ENCODE measurements around the gene TMEM186.

GRCh38 chr16:8846401-8846932 lies 49.0 kb upstream of the TMEM186 start:
- TF ChIP-seq, protein P1, sequence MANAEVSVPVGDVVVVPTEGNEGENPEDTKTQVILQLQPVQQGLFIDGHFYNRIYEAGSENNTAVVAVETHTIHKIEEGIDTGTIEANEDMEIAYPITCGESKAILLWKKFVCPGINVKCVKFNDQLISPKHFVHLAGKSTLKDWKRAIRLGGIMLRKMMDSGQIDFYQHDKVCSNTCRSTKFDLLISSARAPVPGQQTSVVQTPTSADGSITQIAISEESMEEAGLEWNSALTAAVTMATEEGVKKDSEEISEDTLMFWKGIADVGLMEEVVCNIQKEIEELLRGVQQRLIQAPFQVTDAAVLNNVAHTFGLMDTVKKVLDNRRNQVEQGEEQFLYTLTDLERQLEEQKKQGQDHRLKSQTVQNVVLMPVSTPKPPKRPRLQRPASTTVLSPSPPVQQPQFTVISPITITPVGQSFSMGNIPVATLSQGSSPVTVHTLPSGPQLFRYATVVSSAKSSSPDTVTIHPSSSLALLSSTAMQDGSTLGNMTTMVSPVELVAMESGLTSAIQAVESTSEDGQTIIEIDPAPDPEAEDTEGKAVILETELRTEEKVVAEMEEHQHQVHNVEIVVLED (CRISPR knock-in tag; IDR thresholded peaks at IDR 0.05): no peak
- no peak for TF ChIP-seq GTF2F1 (IDR thresholded peaks at IDR 0.05; ENCODE audit: low read depth, low read length)
- TF ChIP-seq RNF2 (IDR thresholded peaks at IDR 0.05): no peak
- TF ChIP-seq MTF1 (CRISPR knock-in tag; IDR thresholded peaks at IDR 0.05; ENCODE audit: borderline replicate concordance): no peak
- TF ChIP-seq NBN (IDR thresholded peaks at IDR 0.05; ENCODE audit: low read depth): no peak
- no peak for TF ChIP-seq ERF (CRISPR knock-in tag; IDR thresholded peaks at IDR 0.05)

Measured in K562 (cell line).